GM23338 (cell line): Measurements from ENCODE around the gene NEK8. TPM values are rescaled to one million over a fixed set of nuclear protein-coding genes. Genes with fewer than 3 reads are reported as not detected.

Experiments used
- ATAC-seq: fragments of 200-7000 bp; cut with Tn5 transposase; 3 replicates; pipeline ENCODE4 v1.9.1; 2020
- DNase-seq: peaks from one replicate; pipeline ENCODE4 v3.0.0-alpha.2; 2015; ENCODE audit warnings: low spot score
- H2AFZ ChIP-seq: fragments of 200-600 bp; sonication (generic); 2 replicates; pipeline ENCODE4 v1.8.0; 2016; ENCODE audit warnings: antibody characterized with exemption, mild to moderate bottlenecking, moderate library complexity
- H3F3A ChIP-seq: fragments of 200-600 bp; sonication (generic); replicated peaks from 2 replicates; pipeline ENCODE4 v1.8.0; 2017; ENCODE audit warnings: antibody characterized with exemption, mixed run types, low read depth
- H3K27ac ChIP-seq: fragments of 200-600 bp; sonication (generic); 2 replicates; pipeline ENCODE4 v1.6.1; 2016; ENCODE audit warnings: low read depth
- H3K27me3 ChIP-seq: fragments of 200-600 bp; sonication (generic); 2 replicates; pipeline ENCODE4 v1.8.0; 2016; ENCODE audit warnings: mild to moderate bottlenecking, mixed run types, moderate library complexity; ENCODE audit not compliant: insufficient read depth
- H3K36me3 ChIP-seq: fragments of 200-600 bp; sonication (generic); 2 replicates; pipeline ENCODE4 v1.8.0; 2016; ENCODE audit warnings: mild to moderate bottlenecking; ENCODE audit not compliant: insufficient read depth
- H3K4me1 ChIP-seq: fragments of 200-600 bp; sonication (generic); 2 replicates; pipeline ENCODE4 v1.8.0; 2016; ENCODE audit warnings: mild to moderate bottlenecking, moderate library complexity; ENCODE audit not compliant: insufficient read depth
- H3K4me2 ChIP-seq: fragments of 200-600 bp; sonication (generic); 2 replicates; pipeline ENCODE4 v1.7.1; 2017; ENCODE audit warnings: mixed run types
- H3K4me3 ChIP-seq: fragments of 200-600 bp; sonication (generic); 2 replicates; pipeline ENCODE4 v1.6.1; 2016; ENCODE audit warnings: mixed run types
- H3K79me2 ChIP-seq: fragments of 200-600 bp; sonication (generic); replicated peaks from 2 replicates; pipeline ENCODE4 v1.8.0; 2017; ENCODE audit warnings: mild to moderate bottlenecking; ENCODE audit not compliant: insufficient read depth
- H3K9me2 ChIP-seq: fragments of 200-600 bp; sonication (generic); 2 replicates; pipeline ENCODE4 v1.8.0; 2017; ENCODE audit not compliant: insufficient read depth
- H4K20me1 ChIP-seq: fragments of 200-600 bp; sonication (generic); replicated peaks from 2 replicates; pipeline ENCODE4 v1.8.0; 2017; ENCODE audit warnings: mild to moderate bottlenecking; ENCODE audit not compliant: insufficient read depth
- H3K27ac Mint-ChIP-seq: 2 replicates; pipeline ENCODE4 v1.8.0; 2020; ENCODE audit warnings: inconsistent platforms, mild to moderate bottlenecking, moderate library complexity, mixed read lengths
- H3K27me3 Mint-ChIP-seq: 3 replicates; pipeline ENCODE4 v1.8.0; 2022; ENCODE audit warnings: low read depth, mild to moderate bottlenecking, moderate library complexity, mixed read lengths, inconsistent platforms; ENCODE audit not compliant: insufficient read depth, poor library complexity
- H3K36me3 Mint-ChIP-seq: 3 replicates; pipeline ENCODE4 v1.8.0; 2021; ENCODE audit warnings: low read depth, mild to moderate bottlenecking, inconsistent platforms, moderate library complexity, mixed read lengths
- H3K4me1 Mint-ChIP-seq: 3 replicates; pipeline ENCODE4 v1.8.0; 2020; ENCODE audit warnings: mild to moderate bottlenecking, inconsistent platforms, mixed read lengths
- H3K4me3 Mint-ChIP-seq: 3 replicates; pipeline ENCODE4 v1.8.0; 2021; ENCODE audit warnings: moderate library complexity, mild to moderate bottlenecking, inconsistent platforms, mixed read lengths
- H3K9me3 Mint-ChIP-seq: 3 replicates; pipeline ENCODE4 v1.8.0; 2020; ENCODE audit warnings: moderate library complexity, mild to moderate bottlenecking, inconsistent platforms, mixed read lengths
- CTCF ChIP-seq, 2 experiments: fragments of 200-600 bp in 1 of 2; sonication (generic) in 1 of 2; conservative IDR thresholded peaks; 2 replicates each; pipeline versions ENCODE4 v1.5.1 to v1.6.1; 2016 to 2017; ENCODE audit warnings: antibody characterized with exemption in 2 of 2, low read depth in 2 of 2, mild to moderate bottlenecking in 2 of 2, moderate library complexity in 1 of 2
- ETS1 ChIP-seq: IDR thresholded peaks from 2 replicates; pipeline ENCODE4 v1.6.1; 2016; ENCODE audit warnings: antibody characterized with exemption
- EZH2 ChIP-seq: fragments of 200-600 bp; sonication (generic); IDR thresholded peaks from one replicate; pipeline ENCODE4 v1.8.0; 2017; ENCODE audit warnings: antibody characterized with exemption, mild to moderate bottlenecking, low read depth; ENCODE audit not compliant: unreplicated experiment
- JUNB ChIP-seq: IDR thresholded peaks from one replicate; pipeline ENCODE4 v1.6.1; 2016; ENCODE audit warnings: antibody characterized with exemption; ENCODE audit not compliant: unreplicated experiment
- NANOG ChIP-seq: IDR thresholded peaks from 2 replicates; pipeline ENCODE4 v1.6.1; 2016; ENCODE audit warnings: antibody characterized with exemption, borderline replicate concordance
- POLR2AphosphoS5 ChIP-seq: IDR thresholded peaks from 2 replicates; pipeline ENCODE4 v1.6.1; 2016; ENCODE audit warnings: antibody characterized with exemption, low read depth
- REST ChIP-seq: IDR thresholded peaks from one replicate; pipeline ENCODE4 v1.6.1; 2018; ENCODE audit warnings: antibody characterized with exemption; ENCODE audit not compliant: unreplicated experiment
- ZNF331 ChIP-seq: fragments of 250-450 bp; sonication (Bioruptor Pico); IDR thresholded peaks from 2 replicates; pipeline ENCODE4 v1.5.0; 2020; ENCODE audit warnings: low read depth, mild to moderate bottlenecking, moderate library complexity
- long read RNA-seq: library from polyadenylated mRNA; unstranded; transcript quantifications from one replicate; pipeline ENCODE4 v2.0.0, GENCODE V29; 2020; ENCODE audit not compliant: unreplicated experiment
- polyA plus RNA-seq: library from polyadenylated mRNA; unstranded; fragments of >200 nt; fragmentation: Nextera tagmentation; extraction: Ambion mirVana; gene quantifications from 2 replicates; pipeline ENCODE4 v1.2.1, GENCODE V29; 2016
- total RNA-seq: library from RNA; depleted of rRNA; stranded (reverse); fragments of >200 nt; shearing (Covaris generic); gene quantifications from 2 replicates; pipeline ENCODE4 v1.2.3, GENCODE V29; 2014; rRNA removed

NEK8 gene
- total RNA-seq (13.2 and 14.9 TPM in 2 replicates), polyA plus RNA-seq (8.9 and 10.0 TPM in 2 replicates)
- long read RNA-seq, partial matches to known transcripts: 0 of 1 reads
- long read RNA-seq, other reads (novel, unspliced or antisense): 1 of 1 reads

- peak within 1 kb of the TSS; percentile 90 for H3K4me2 ChIP-seq
- Mint-ChIP-seq H3K4me1 (peaks cover 23% of the 10 kb centered on the region), H3K4me3 (peak within 1 kb of the TSS; percentile 94), H3K36me3 (peaks cover 19% of the 10 kb centered on the region), H3K9me3 (peaks cover 3% of the 10 kb centered on the region; the same call in 2 of the 3 replicates), H3K27me3 (peaks cover 33% of the 10 kb centered on the region), H3K27ac (peak within 1 kb of the TSS; percentile 99)
- TF ChIP-seq POLR2AphosphoS5 (peak; percentile 60), CTCF (conservative IDR thresholded peaks at IDR 0.05; ENCODE audit: low read depth in 2 of 2) (no peak), JUNB (no peak), EZH2 (no peak), NANOG (no peak), ZNF331 (CRISPR knock-in tag) (no peak), ETS1 (no peak; the same call in 1 of the 2 replicates), REST (no peak)
- H3K27me3 ChIP-seq: no peaks in the 10 kb centered on the region
- peak within 1 kb of the TSS; percentile 33; the same call in 1 of the 2 replicates for H2AFZ ChIP-seq
- peak; percentile 98 for DNase-seq
- H3K4me1 ChIP-seq: peaks cover 12% of the 10 kb centered on the region; the same call in 1 of the 2 replicates
- H3K36me3 ChIP-seq: peaks cover 9% of the 10 kb centered on the region; the same call in 1 of the 2 replicates
- peaks cover 2% of the 10 kb centered on the region; the same call in 1 of the 2 replicates for H3K79me2 ChIP-seq
- no peaks in the 10 kb centered on the region for H3K9me2 ChIP-seq
- H3K27ac ChIP-seq: peak within 1 kb of the TSS; percentile 99
- H3F3A ChIP-seq: peaks cover 35% of the 10 kb centered on the region
- peaks cover 5% of the 10 kb centered on the region; the same call in 1 of the 2 replicates for H4K20me1 ChIP-seq
- peak within 1 kb of the TSS; percentile 98 for H3K4me3 ChIP-seq
- peak; percentile 2; the same call in 2 of the 3 replicates for ATAC-seq
Observed at GRCh38 chr17:28728364-28729200, at the start of gene NEK8. TSS of gene NEK8 (plus strand) at chr17:28728788. CDS start at chr17:28728814, 26 bp downstream.
